Karpas-422 (cell line): ENCODE results near the gene PCDHB1. TPM values are rescaled to one million over a fixed set of nuclear protein-coding genes. Genes with fewer than 3 reads are reported as not detected.
A peak's percentile ranks its signal among the peaks of the same experiment; 100 is the strongest.

Experiments
- DNase-seq: peaks from one replicate; pipeline ENCODE4 v3.0.0-alpha.2; 2015
- H2AFZ ChIP-seq: fragments of 200-600 bp; sonication (generic); 2 replicates; pipeline ENCODE4 v1.6.1; 2014; ENCODE audit warnings: antibody characterized with exemption, low read length, mixed read lengths
- H3K27ac ChIP-seq: fragments of 200-600 bp; sonication (generic); 2 replicates; pipeline ENCODE4 v1.5.1; 2014; ENCODE audit warnings: mild to moderate bottlenecking, low read length, moderate library complexity
- H3K27me3 ChIP-seq: fragments of 200-600 bp; sonication (generic); 2 replicates; pipeline ENCODE4 v1.6.1; 2014; ENCODE audit warnings: low read length, mixed read lengths
- H3K36me3 ChIP-seq: fragments of 200-600 bp; sonication (generic); 2 replicates; pipeline ENCODE4 v1.6.1; 2014; ENCODE audit warnings: low read length, mixed read lengths; ENCODE audit not compliant: insufficient read depth
- H3K4me1 ChIP-seq: fragments of 200-600 bp; sonication (generic); 2 replicates; pipeline ENCODE4 v1.6.1; 2014; ENCODE audit warnings: mild to moderate bottlenecking, low read length, mixed read lengths
- H3K4me2 ChIP-seq: fragments of 200-600 bp; sonication (generic); 2 replicates; pipeline ENCODE4 v1.6.1; 2014; ENCODE audit warnings: low read length, low read depth, mild to moderate bottlenecking; ENCODE audit not compliant: poor library complexity, severe bottlenecking
- H3K4me3 ChIP-seq: fragments of 200-600 bp; sonication (generic); 2 replicates; pipeline ENCODE4 v1.5.1; 2014; ENCODE audit warnings: mild to moderate bottlenecking, antibody characterized with exemption, low read length, mixed read lengths
- H3K79me2 ChIP-seq: fragments of 200-600 bp; sonication (generic); 2 replicates; pipeline ENCODE4 v1.6.1; 2014; ENCODE audit warnings: mild to moderate bottlenecking, low read length, mixed read lengths
- H3K9ac ChIP-seq: fragments of 200-600 bp; sonication (generic); 2 replicates; pipeline ENCODE4 v1.6.0; 2014; ENCODE audit warnings: low read length
- H3K9me2 ChIP-seq: fragments of 200-600 bp; sonication (generic), shearing (Covaris generic); replicated peaks from 2 replicates; pipeline ENCODE4 v1.6.0; 2014; ENCODE audit warnings: mild to moderate bottlenecking, low read length, moderate library complexity; ENCODE audit not compliant: insufficient read depth
- H3K9me3 ChIP-seq: fragments of 300-700, 200-600 bp; sonication (generic); 2 replicates; pipeline ENCODE4 v1.6.1; 2014; ENCODE audit warnings: low read length, mixed read lengths
- H4K20me1 ChIP-seq: fragments of 200-600 bp; sonication (generic); 2 replicates; pipeline ENCODE4 v1.6.1; 2014; ENCODE audit warnings: mild to moderate bottlenecking, antibody characterized with exemption, low read length, low read depth; ENCODE audit not compliant: insufficient read depth
- total RNA-seq: library from RNA; depleted of rRNA; stranded (reverse); fragments of >200 nt; shearing (Covaris generic); gene quantifications from 2 replicates; pipeline ENCODE4 v1.2.3, GENCODE V29; 2014; ENCODE audit warnings: low replicate concordance

The PCDHB1 gene
- total RNA-seq, 1 experiment from 2014 or later, result not detected

DNA sequence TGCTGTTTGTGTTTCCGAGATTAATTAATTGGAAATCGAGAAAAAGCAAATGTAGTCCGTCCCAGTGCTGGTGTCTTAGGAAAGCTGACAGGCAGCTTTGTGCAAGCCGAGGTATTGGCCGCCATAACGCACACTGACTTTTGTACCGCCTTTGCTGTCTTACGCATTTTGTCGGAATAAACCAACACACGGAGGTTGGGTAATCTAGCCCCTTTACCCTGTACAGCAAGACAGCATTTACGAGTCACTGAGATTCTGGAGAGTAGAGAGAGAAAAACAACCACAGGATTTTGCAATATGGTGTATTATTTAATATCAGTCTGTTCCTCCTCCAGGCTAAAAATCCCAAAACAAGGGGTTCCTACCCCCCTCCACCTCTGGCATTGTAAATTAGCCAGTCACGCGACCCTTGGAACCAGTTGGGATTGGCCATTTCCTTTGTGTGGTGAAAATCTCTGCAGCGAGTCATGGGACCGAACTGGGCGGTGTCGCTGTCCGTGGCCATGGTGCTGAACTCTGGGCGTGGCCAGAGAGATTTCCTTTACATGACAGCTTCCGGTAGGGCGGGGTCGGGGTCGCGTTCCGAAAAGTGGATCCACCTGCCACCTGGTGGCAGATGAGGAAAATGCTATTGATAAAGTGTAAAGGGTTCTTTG is 10.3 kb upstream of the PCDHB1 start:
- Histone ChIP-seq H3K9me2 (no peaks in the 10 kb centered on the region), H3K36me3 (no peaks in the 10 kb centered on the region), H4K20me1 (no peaks in the 10 kb centered on the region), H3K9me3 (0 out of 2 replicates have a peak, but pooled peaks cover 4% of the 10 kb centered on the region), H3K27ac (no peak overlapping the region), H3K79me2 (no peaks in the 10 kb centered on the region), H2AFZ (no peak overlapping the region), H3K4me3 (no peak overlapping the region), H3K9ac (no peak overlapping the region), H3K4me2 (no peak overlapping the region), H3K27me3 (no peaks in the 10 kb centered on the region), H3K4me1 (no peaks in the 10 kb centered on the region)
- peak; percentile 96 for DNase-seq

- H3K36me3 ChIP-seq, result no peaks in the 10 kb centered on the region
- no peaks in the 10 kb centered on the region for H3K4me1 ChIP-seq
- H3K9me3 ChIP-seq, result 0 out of 2 replicates have a peak, but pooled peaks cover 4% of the 10 kb centered on the region
- no peaks in the 10 kb centered on the region for H3K9me2 ChIP-seq
- no peak overlapping the region for H3K4me2 ChIP-seq
- H3K27ac ChIP-seq, result no peak overlapping the region
- no peak overlapping the region for H3K9ac ChIP-seq
- no peaks in the 10 kb centered on the region for H3K79me2 ChIP-seq
- H3K4me3 ChIP-seq, result no peak overlapping the region
- no peaks in the 10 kb centered on the region for H4K20me1 ChIP-seq
- no peak for DNase-seq
- H3K27me3 ChIP-seq, result no peaks in the 10 kb centered on the region
- no peak overlapping the region for H2AFZ ChIP-seq
These were observed 9.8 kb upstream of the PCDHB1 start for GRCh38 chr5:141041427-141041785.

- Histone ChIP-seq H3K4me1 (no peaks in the 10 kb centered on the region), H3K9me3 (0 out of 2 replicates have a peak, but pooled peaks cover 4% of the 10 kb centered on the region), H3K4me2 (no peak overlapping the region), H3K4me3 (no peak overlapping the region), H3K36me3 (no peaks in the 10 kb centered on the region), H4K20me1 (no peaks in the 10 kb centered on the region), H3K27ac (no peak overlapping the region), H3K9me2 (no peaks in the 10 kb centered on the region), H3K9ac (no peak overlapping the region), H3K27me3 (no peaks in the 10 kb centered on the region), H3K79me2 (no peaks in the 10 kb centered on the region), H2AFZ (no peak overlapping the region)
- DNase-seq, result no peak
These were observed 8.6 kb upstream of the PCDHB1 start for GRCh38 chr5:141042555-141042954.

DNA sequence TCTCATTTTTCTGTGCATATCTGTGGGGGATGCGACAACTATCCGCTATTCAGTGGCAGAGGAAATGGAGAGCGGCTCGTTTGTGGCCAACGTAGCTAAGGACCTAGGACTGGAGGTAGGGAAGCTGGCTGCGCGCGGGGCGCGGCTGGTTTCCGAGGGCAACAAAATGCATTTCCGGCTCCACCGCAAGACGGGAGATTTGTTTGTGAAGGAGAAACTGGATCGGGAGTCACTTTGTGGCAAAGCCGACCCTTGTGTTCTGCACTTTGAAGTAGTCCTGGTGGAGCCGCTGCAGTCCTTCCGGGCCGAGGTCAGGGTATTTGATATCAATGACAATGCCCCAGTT is 320 bp downstream of the PCDHB1 start:
- H3K9me2 ChIP-seq, result no peaks in the 10 kb centered on the region
- DNase-seq, result no peak
- no peak overlapping the region for H2AFZ ChIP-seq
- H3K9me3 ChIP-seq, result no peaks in the 10 kb centered on the region
- no peak overlapping the region for H3K4me3 ChIP-seq
- no peaks in the 10 kb centered on the region for H3K27me3 ChIP-seq
- no peak overlapping the region for H3K9ac ChIP-seq
- no peak overlapping the region for H3K4me2 ChIP-seq
- no peak overlapping the region for H3K27ac ChIP-seq
- no peaks in the 10 kb centered on the region for H3K36me3 ChIP-seq
- no peaks in the 10 kb centered on the region for H3K79me2 ChIP-seq
- H4K20me1 ChIP-seq, result no peaks in the 10 kb centered on the region
- H3K4me1 ChIP-seq, result no peaks in the 10 kb centered on the region

- H3K9ac ChIP-seq, result no peak overlapping the region
- DNase-seq, result no peak
- H3K4me3 ChIP-seq, result no peak overlapping the region
These were observed 26.7 kb downstream of the PCDHB1 start for GRCh38 chr5:141077826-141078225.

DNA sequence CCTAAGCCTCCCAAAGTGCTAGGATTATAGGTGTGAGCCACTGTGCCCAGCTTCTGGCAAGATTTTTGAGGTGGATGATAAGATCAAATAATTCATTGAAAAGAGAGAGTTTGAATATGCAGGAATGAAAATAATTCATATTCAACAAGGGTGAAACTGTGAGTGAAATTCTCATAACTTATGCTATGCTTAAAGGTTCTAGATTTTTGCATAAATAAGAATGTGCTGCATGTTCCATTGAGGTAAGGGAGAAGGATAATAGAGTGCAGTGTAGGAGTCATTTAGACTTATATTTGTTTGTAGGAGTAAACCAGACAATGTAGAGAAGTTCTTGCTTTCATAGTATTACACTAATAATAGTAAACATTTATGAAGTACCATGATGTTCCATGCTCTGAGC is 31.1 kb downstream of the PCDHB1 start:
- H3K27me3 ChIP-seq, result no peaks in the 10 kb centered on the region
- H4K20me1 ChIP-seq, result no peaks in the 10 kb centered on the region
- no peak for DNase-seq
- no peaks in the 10 kb centered on the region for H3K9me2 ChIP-seq
- H2AFZ ChIP-seq, result no peak overlapping the region
- no peak overlapping the region for H3K9ac ChIP-seq
- H3K4me1 ChIP-seq, result no peaks in the 10 kb centered on the region
- no peaks in the 10 kb centered on the region for H3K9me3 ChIP-seq
- no peak overlapping the region for H3K27ac ChIP-seq
- no peak overlapping the region for H3K4me2 ChIP-seq
- no peaks in the 10 kb centered on the region for H3K79me2 ChIP-seq
- no peaks in the 10 kb centered on the region for H3K36me3 ChIP-seq
- H3K4me3 ChIP-seq, result no peak overlapping the region

More at GRCh38 chr5:141077826-141078225, 26.7 kb downstream of the PCDHB1 start:
- Histone ChIP-seq H3K79me2 (no peaks in the 10 kb centered on the region), H3K27ac (no peak overlapping the region), H3K4me2 (no peak overlapping the region), H3K36me3 (no peaks in the 10 kb centered on the region), H2AFZ (no peak overlapping the region), H3K9me3 (no peaks in the 10 kb centered on the region), H3K4me1 (no peaks in the 10 kb centered on the region), H3K9me2 (no peaks in the 10 kb centered on the region), H4K20me1 (no peaks in the 10 kb centered on the region), H3K27me3 (no peaks in the 10 kb centered on the region)

DNA sequence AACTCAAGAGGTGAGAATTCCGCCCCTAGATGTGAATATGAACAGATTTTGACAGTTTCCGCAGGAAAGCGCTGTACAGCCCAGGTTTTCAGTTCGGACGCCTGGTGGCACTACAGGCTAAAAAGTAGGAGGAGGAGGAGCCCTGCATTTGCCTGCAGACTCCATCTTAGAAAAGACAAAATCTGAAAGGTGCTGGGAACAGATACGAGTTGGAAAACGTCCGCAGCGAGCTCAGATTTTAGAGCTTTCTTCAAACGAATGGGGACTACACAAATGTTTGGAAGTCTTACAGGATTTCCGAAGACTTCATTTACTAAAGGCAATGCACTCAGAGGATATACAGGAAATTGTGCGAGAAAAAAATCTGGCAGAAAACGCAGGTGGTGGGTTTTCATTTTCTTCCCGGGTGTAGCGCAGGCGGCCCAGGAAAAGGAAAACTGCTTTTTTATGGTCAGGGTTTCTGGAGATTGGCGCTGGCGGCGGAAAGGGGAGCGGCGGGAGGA is 33.4 kb downstream of the PCDHB1 start:
- DNase-seq, result no peak
- Histone ChIP-seq H2AFZ (no peak overlapping the region), H3K9ac (no peak overlapping the region), H3K9me3 (no peaks in the 10 kb centered on the region), H3K27me3 (no peaks in the 10 kb centered on the region), H3K36me3 (no peaks in the 10 kb centered on the region), H3K4me2 (no peak overlapping the region), H3K4me3 (no peak overlapping the region), H3K4me1 (no peaks in the 10 kb centered on the region), H4K20me1 (no peaks in the 10 kb centered on the region), H3K79me2 (no peaks in the 10 kb centered on the region), H3K9me2 (no peaks in the 10 kb centered on the region), H3K27ac (no peak overlapping the region)

- no peaks in the 10 kb centered on the region for H3K9me2 ChIP-seq
- no peaks in the 10 kb centered on the region for H3K79me2 ChIP-seq
- no peak for DNase-seq
- H2AFZ ChIP-seq, result no peak within 1 kb of the TSS
- H3K27ac ChIP-seq, result no peak within 1 kb of the TSS
- no peaks in the 10 kb centered on the region for H3K36me3 ChIP-seq
- H4K20me1 ChIP-seq, result no peaks in the 10 kb centered on the region
- no peaks in the 10 kb centered on the region for H3K9me3 ChIP-seq
- H3K27me3 ChIP-seq, result no peaks in the 10 kb centered on the region
- no peak within 1 kb of the TSS for H3K9ac ChIP-seq
- no peak within 1 kb of the TSS for H3K4me3 ChIP-seq
- no peaks in the 10 kb centered on the region for H3K4me1 ChIP-seq
- H3K4me2 ChIP-seq, result no peak within 1 kb of the TSS
These were observed 43.5 kb downstream of the PCDHB1 start, which contains the start of gene PCDHB2 for GRCh38 chr5:141094481-141095262. PCDHB2 (plus strand) TSS chr5:141094615; CDS start chr5:141094791, 176 bp downstream.
